HepG2 (cell line): ENCODE data around the gene SYNE3. TPM values are rescaled to one million over a fixed set of nuclear protein-coding genes. Genes with fewer than 3 reads are reported as not detected.

Source experiments
- MAFK ChIP-seq, 2 experiments: IDR thresholded peaks in 1 of 2; conservative IDR thresholded peaks in 1 of 2; 2 replicates each; pipeline ENCODE4 v1.6.1; 2011; ENCODE audit warnings: improper control_type of control experiment in 2 of 2, low read length in 2 of 2
- REXO4 ChIP-seq: sonication (generic); formaldehyde crosslinking; IDR thresholded peaks from 2 replicates; pipeline ENCODE4 v1.8.0; 2022; ENCODE audit warnings: missing genetic modification reagents, mild to moderate bottlenecking, borderline replicate concordance
- RFX5 ChIP-seq: IDR thresholded peaks from 2 replicates; pipeline ENCODE4 v1.6.1; 2011; ENCODE audit warnings: low read depth, low read length, improper control_type of control experiment
- THAP9 ChIP-seq: sonication (generic); formaldehyde crosslinking; IDR thresholded peaks from 2 replicates; pipeline ENCODE4; 2020; ENCODE audit warnings: missing genetic modification reagents, mild to moderate bottlenecking, borderline replicate concordance
- ZEB1 ChIP-seq: IDR thresholded peaks from 2 replicates; pipeline ENCODE4 v1.6.1; 2012; ENCODE audit warnings: mild to moderate bottlenecking, low read depth, inconsistent platforms; ENCODE audit not compliant: insufficient replicate concordance
- ZNF230 ChIP-seq: sonication (generic); formaldehyde crosslinking; IDR thresholded peaks from 2 replicates; pipeline ENCODE4 v1.4.0; 2020; ENCODE audit warnings: mild to moderate bottlenecking, missing genetic modification reagents
- ZNF367 ChIP-seq: sonication (generic); formaldehyde crosslinking; IDR thresholded peaks from 2 replicates; pipeline ENCODE4 v1.4.0; 2020; ENCODE audit warnings: missing genetic modification reagents, borderline replicate concordance
- ZNF687 ChIP-seq: sonication (generic); formaldehyde crosslinking; IDR thresholded peaks from 2 replicates; pipeline ENCODE4 v1.5.1; 2020; ENCODE audit warnings: mild to moderate bottlenecking, missing genetic modification reagents, moderate library complexity
- polyA plus RNA-seq, 8 experiments: library from polyadenylated mRNA; depleted of rRNA in 3 of 8; stranded (reverse) in 7 of 8; unstranded in 1 of 8; fragments of >200 nt; fragmentation: Illumina TruSeq in 4 of 8; extraction: Trizol in 4 of 8; gene quantifications; 2 replicates each; pipeline versions ENCODE4 v1.2.1 to v1.2.3, GENCODE V29; 2011 to 2016; ENCODE audit warnings: low read depth in 4 of 8, missing spikeins in 1 of 8, mixed read lengths in 1 of 8; ENCODE audit not compliant: insufficient read depth in 1 of 8
- total RNA-seq, 5 experiments: library from RNA; depleted of rRNA; stranded (reverse); fragments of >200 nt; fragmentation: Illumina TruSeq; extraction: Trizol; gene quantifications; 2 replicates each; pipeline ENCODE4 v1.2.3, GENCODE V29; 2016; ENCODE audit warnings: low read depth in 1 of 5

The SYNE3 gene
- total and polyA plus RNA-seq, 2 of the 13 experiments (the other 11 are each of a cell fraction or from before 2014, with no cell fraction given) = 7.8 to 8.0 TPM

GRCh38 chr14:95514131-95515079 lies 2.0 kb downstream of the SYNE3 start (continued):
- TF ChIP-seq ZNF230 (CRISPR knock-in tag) (no peak), MAFK (conservative IDR thresholded peaks at IDR 0.05 in 1 of 2, IDR thresholded peaks at IDR 0.05 in 1 of 2; ENCODE audit: low read length in 2 of 2) (0 out of 4 replicates have a peak, but pooled peaks of 1 of the 2 experiments have one; percentile 0), RFX5 (no peak), ZNF687 (CRISPR knock-in tag) (peak; percentile 19), REXO4 (no peak), ZEB1 (peak; percentile 40), ZNF367 (no peak), THAP9 (CRISPR knock-in tag) (0 out of 2 replicates have a peak, but pooled peaks have one; percentile 13)
